PC-3 (cell line): ENCODE measurements around the gene ZC3HAV1. TPM values are rescaled to one million over a fixed set of nuclear protein-coding genes. Genes with fewer than 3 reads are reported as not detected.
"Not testable (repeated sequence)": the region's sequence is repeated elsewhere in the genome, so short reads cannot be mapped to it uniquely, and the experiment has no call there.

Experiments
- ATAC-seq: fragments of 200-7000 bp; cut with Tn5 transposase; 2 replicates; pipeline ENCODE4 v1.9.1; 2020; ENCODE audit warnings: mild to moderate bottlenecking, moderate library complexity
- BruUV-seq: library from RNA; stranded (reverse); fragments of 400-500 nt; replicated peaks from 2 replicates; lab custom pipeline; 2021; lab: Mats Ljungman, UMichigan
- CTCF ChIA-PET: fragments of 300-600 bp; sonication (Branson Sonifier 250); formaldehyde crosslinking; loops from one replicate; lab custom pipeline; 2022; ENCODE audit warnings: antibody characterized with exemption; lab: Charles Lee
- POLR2A ChIA-PET: fragments of 300-600 bp; sonication (Branson Sonifier 250); formaldehyde crosslinking; loops from one replicate; lab custom pipeline; 2022; ENCODE audit warnings: antibody characterized with exemption; ENCODE audit not compliant: unreplicated experiment; lab: Charles Lee
- DNase-seq: peaks from one replicate; pipeline ENCODE4 v3.0.0-alpha.2; 2015
- H2AFZ ChIP-seq: fragments of 300-600 bp; sonication (generic); 2 replicates; pipeline ENCODE4 v1.6.0; 2016; ENCODE audit warnings: antibody characterized with exemption, low read length
- H3F3A ChIP-seq: fragments of 300-600 bp; sonication (generic); one replicate; pipeline ENCODE4 v1.6.0; 2017; ENCODE audit warnings: antibody characterized with exemption, low read length, control low read depth, mild to moderate bottlenecking; ENCODE audit not compliant: unreplicated experiment
- H3K27ac ChIP-seq: fragments of 300-600 bp; sonication (generic); 2 replicates; pipeline ENCODE4 v1.5.1; 2016; ENCODE audit warnings: mild to moderate bottlenecking, low read length
- H3K27me3 ChIP-seq: fragments of 300-600 bp; sonication (generic); 2 replicates; pipeline ENCODE4 v1.6.1; 2016; ENCODE audit warnings: low read length, mixed read lengths
- H3K36me3 ChIP-seq: fragments of 300-600 bp; sonication (generic); 2 replicates; pipeline ENCODE4 v1.6.1; 2016; ENCODE audit warnings: low read depth, mixed run types, low read length, mixed read lengths
- H3K4me1 ChIP-seq: fragments of 300-600 bp; sonication (generic); 2 replicates; pipeline ENCODE4 v1.5.1; 2016; ENCODE audit warnings: low read length; ENCODE audit not compliant: insufficient read depth
- H3K4me2 ChIP-seq: fragments of 300-600 bp; sonication (generic); 2 replicates; pipeline ENCODE4 v1.6.0; 2016; ENCODE audit warnings: low read length
- H3K4me3 ChIP-seq: fragments of 300-600 bp; sonication (generic); 2 replicates; pipeline ENCODE4 v1.5.1; 2016; ENCODE audit warnings: mild to moderate bottlenecking, low read length, mixed read lengths
- H3K79me2 ChIP-seq: fragments of 300-600 bp; sonication (generic); 2 replicates; pipeline ENCODE4 v1.6.1; 2017; ENCODE audit warnings: low read length, mixed read lengths
- H3K9ac ChIP-seq: fragments of 300-600 bp; sonication (generic); 2 replicates; pipeline ENCODE4 v1.6.0; 2016; ENCODE audit warnings: mild to moderate bottlenecking, low read length
- H3K9me2 ChIP-seq: fragments of 300-600 bp; sonication (generic); replicated peaks from 2 replicates; pipeline ENCODE4 v1.6.1; 2016; ENCODE audit warnings: mixed run types, low read length, mixed read lengths
- H3K9me3 ChIP-seq: fragments of 300-600 bp; sonication (generic); 2 replicates; pipeline ENCODE4 v1.6.1; 2016; ENCODE audit warnings: low read length, mixed read lengths
- H4K20me1 ChIP-seq: fragments of 300-600 bp; sonication (generic); 2 replicates; pipeline ENCODE4 v1.6.1; 2016; ENCODE audit warnings: low read length, mixed read lengths
- CTCF ChIP-seq: fragments of 300-600 bp; sonication (generic); conservative IDR thresholded peaks from 2 replicates; pipeline ENCODE4 v1.5.1; 2017; ENCODE audit warnings: antibody characterized with exemption, low read depth, mild to moderate bottlenecking, low read length
- EZH2 ChIP-seq: fragments of 300-600 bp; sonication (generic); IDR thresholded peaks from one replicate; pipeline ENCODE4 v1.6.1; 2017; ENCODE audit warnings: antibody characterized with exemption, mild to moderate bottlenecking, low read length; ENCODE audit not compliant: unreplicated experiment
- EZH2phosphoT487 ChIP-seq: fragments of 300-600 bp; sonication (generic); IDR thresholded peaks from 2 replicates; pipeline ENCODE4 v1.6.1; 2018; ENCODE audit warnings: mild to moderate bottlenecking, antibody characterized with exemption, low read length, borderline replicate concordance
- intact Hi-C: fragments of 100-400 bp; cut with micrococcal nuclease; formaldehyde crosslinking; loops from 2 replicates; pipeline ENCODE4 v1.9.0; 2023
- total RNA-seq: library from RNA; depleted of rRNA; stranded (reverse); fragments of >200 nt; gene quantifications from 2 replicates; pipeline ENCODE4 v1.2.3, GENCODE V29; 2014

Gene ZC3HAV1
- total RNA-seq, 1 experiment from 2014 or later, result 19.6 TPM

- BruUV-seq, result no TSS peak
- DNase-seq (no peak), ATAC-seq (no peak)
- H3K4me3 ChIP-seq, result peak overlapping the region; percentile 79
- H3K9me2 ChIP-seq, result no peaks in the 10 kb centered on the region
- TF ChIP-seq EZH2phosphoT487 (no peak), CTCF (no peak), EZH2 (no peak)
- POLR2A ChIA-PET, result interaction anchor here (0.5 to 0.6 kb wide), 2 partner anchors 23 to 39 kb away, joined by 4 to 10 read pairs; no protein-coding TSS in a partner anchor
- H3K9me3 ChIP-seq, result no peaks in the 10 kb centered on the region
- no peak overlapping the region for H3K27ac ChIP-seq
- H3K27me3 ChIP-seq, result no peaks in the 10 kb centered on the region
- CTCF ChIA-PET, result interaction anchor here (0.8 kb wide), 1 partner anchor 115 kb away, joined by 3 read pairs; no protein-coding TSS in a partner anchor
- peak overlapping the region; percentile 96 for H2AFZ ChIP-seq
- peak overlapping the region; percentile 68 for H3K9ac ChIP-seq
- H3K79me2 ChIP-seq, result 0 out of 2 replicates have a peak, but pooled peaks cover 4% of the 10 kb centered on the region
- intact Hi-C loops, result loop anchor here (1.0 kb wide), 2 partner anchors 24 to 98 kb away; partner anchors contain the start of genes UBN2 and ZC3HAV1
- H3K4me1 ChIP-seq, result peaks cover 4% of the 10 kb centered on the region; the same call in 1 of the 2 replicates
- H4K20me1 ChIP-seq, result no peaks in the 10 kb centered on the region
- no peaks in the 10 kb centered on the region for H3F3A ChIP-seq
- no peaks in the 10 kb centered on the region for H3K36me3 ChIP-seq
- H3K4me2 ChIP-seq, result peak overlapping the region; percentile 85
Observed at GRCh38 chr7:139132887-139133286, 23.4 kb upstream of the ZC3HAV1 start.

GRCh38 chr7:139131601-139132041 is 22.1 kb upstream of the ZC3HAV1 start:
- no peaks in the 10 kb centered on the region for H3F3A ChIP-seq
- no peak overlapping the region for H3K4me2 ChIP-seq
- no peak overlapping the region for H3K9ac ChIP-seq
- no peaks in the 10 kb centered on the region for H3K27me3 ChIP-seq
- peaks cover 4% of the 10 kb centered on the region; the same call in 1 of the 2 replicates for H3K4me1 ChIP-seq
- H4K20me1 ChIP-seq, result no peaks in the 10 kb centered on the region
- DNase-seq, result no peak
- 0 out of 2 replicates have a peak, but pooled peaks cover 4% of the 10 kb centered on the region for H3K79me2 ChIP-seq
- H3K9me3 ChIP-seq, result no peaks in the 10 kb centered on the region
- ATAC-seq, result no peak
- no peak overlapping the region for H3K4me3 ChIP-seq
- TF ChIP-seq EZH2phosphoT487 (no peak), EZH2 (no peak), CTCF (no peak)
- BruUV-seq, result no TSS peak
- no peak overlapping the region for H3K27ac ChIP-seq
- ChIA-PET CTCF (no interaction called here), POLR2A (no interaction called here)
- H2AFZ ChIP-seq, result no peak overlapping the region
- no peaks in the 10 kb centered on the region for H3K36me3 ChIP-seq
- intact Hi-C loops, result no loop called here
- H3K9me2 ChIP-seq, result no peaks in the 10 kb centered on the region

- H3K9ac ChIP-seq, H3K9me3 ChIP-seq, H3K27me3 ChIP-seq, H3K36me3 ChIP-seq, H4K20me1 ChIP-seq, BruUV-seq, H3K79me2 ChIP-seq, POLR2A ChIA-PET, DNase-seq, ATAC-seq, H2AFZ ChIP-seq, H3K9me2 ChIP-seq, CTCF ChIA-PET, H3K27ac ChIP-seq, intact Hi-C loops, H3K4me2 ChIP-seq, H3K4me1 ChIP-seq, H3F3A ChIP-seq, H3K4me3 ChIP-seq: not testable (repeated sequence)
Observed at GRCh38 chr7:139129814-139130213, 20.3 kb upstream of the ZC3HAV1 start.
